ENCODE measurements around the gene PRKRA. TPM values are rescaled to one million over a fixed set of nuclear protein-coding genes. Genes with fewer than 3 reads are reported as not detected.

PRKRA gene
- total and polyA plus RNA-seq, 2 donors (not counting 1 experiment from before 2014, with no cell fraction given): 27.0 to 71.9 TPM

DNA sequence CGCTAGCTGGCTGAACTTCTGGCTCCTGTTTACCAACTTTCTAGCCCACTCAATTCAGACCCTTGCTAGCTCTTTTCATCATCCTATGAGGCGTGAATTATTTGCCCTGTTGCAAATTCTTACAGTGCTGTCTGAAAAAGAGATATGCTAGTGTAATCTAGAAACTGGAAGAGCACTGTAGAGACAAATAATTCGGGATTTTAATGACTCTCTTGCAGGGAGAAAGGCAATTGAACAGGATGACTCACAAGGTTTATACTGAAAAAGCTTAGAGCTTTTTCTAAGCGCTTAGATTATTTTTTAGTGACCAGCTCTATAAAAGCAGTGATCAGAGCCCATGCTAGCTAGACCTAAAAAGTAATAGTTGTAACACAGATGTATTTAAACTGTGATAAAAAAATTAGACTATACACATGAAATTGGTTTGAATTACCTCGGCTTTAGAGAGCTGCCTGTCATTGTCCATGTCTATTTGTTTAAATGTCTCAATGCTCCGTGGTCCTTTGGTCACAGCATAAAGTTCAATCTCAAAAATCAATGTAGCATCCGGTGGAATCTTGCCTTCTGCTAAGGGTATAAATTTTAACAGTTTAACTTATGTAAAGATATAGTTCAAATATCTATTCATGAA, 18.4 kb upstream of the PRKRA start:
- Histone ChIP-seq H3K4me2 (replicated peaks; ENCODE audit: low read depth, low read length, poor library complexity, severe bottlenecking) (no peak overlapping the region), H3K4me1 (ENCODE audit: control insufficient read depth in 2 of 2, insufficient read depth in 2 of 2, low read length in 2 of 2) (no peaks in the 10 kb centered on the region), H3K9me3 (ENCODE audit: control extremely low read depth in 1 of 3, control insufficient read depth in 2 of 3, insufficient read depth in 1 of 3, low read length in 2 of 3) (no peaks in the 10 kb centered on the region), H4K20me1 (ENCODE audit: control insufficient read depth, insufficient read depth, low read length, poor library complexity, severe bottlenecking) (no peaks in the 10 kb centered on the region), H3K9ac (ENCODE audit: low read length) (no peak overlapping the region), H3K27me3 (replicated peaks in 1 of 4; ENCODE audit: control extremely low read depth in 1 of 4, control insufficient read depth in 3 of 4, insufficient read depth in 4 of 4, low read length in 3 of 4) (no peaks in the 10 kb centered on the region), H3K79me2 (ENCODE audit: control insufficient read depth, insufficient read depth, low read length) (no peaks in the 10 kb centered on the region), H2AFZ (ENCODE audit: insufficient read depth, low read depth, low read length, poor library complexity, severe bottlenecking) (no peak overlapping the region), H3K4me3 (ENCODE audit: control extremely low read depth in 1 of 5, extremely low read depth in 1 of 5, insufficient read depth in 1 of 5, low read depth in 2 of 5, low read length in 4 of 5) (no peak overlapping the region), H3K27ac (ENCODE audit: low read length in 2 of 2) (no peak overlapping the region), H3K36me3 (replicated peaks in 1 of 2; ENCODE audit: control extremely low read depth in 1 of 2, control insufficient read depth in 1 of 2, extremely low read depth in 1 of 2, insufficient read depth in 2 of 2, low read length in 1 of 2) (peaks cover 0 to 10% of the 10 kb centered on the region in 2 experiments)
- Mint-ChIP-seq H3K4me3 (no peak overlapping the region), H3K27ac (no peak overlapping the region), H3K4me1 (no peaks in the 10 kb centered on the region), H3K9me3 (ENCODE audit: insufficient read depth) (no peaks in the 10 kb centered on the region), H3K27me3 (no peaks in the 10 kb centered on the region)
- ATAC-seq (ENCODE audit: low read depth) (no peak), DNase-seq (no peak)
- WGBS (ENCODE audit: insufficient coverage): 83% methylated on average over 2 of the region's 7 CpGs
- intact Hi-C loops (cut with micrococcal nuclease): no loop called here
- ChIA-PET POLR2A (no interaction called here), CTCF (interaction anchor here (2.3 kb wide), 1 partner anchor 11 kb away, joined by 6 read pairs; no protein-coding TSS in a partner anchor)
- TF ChIP-seq, protein P1, sequence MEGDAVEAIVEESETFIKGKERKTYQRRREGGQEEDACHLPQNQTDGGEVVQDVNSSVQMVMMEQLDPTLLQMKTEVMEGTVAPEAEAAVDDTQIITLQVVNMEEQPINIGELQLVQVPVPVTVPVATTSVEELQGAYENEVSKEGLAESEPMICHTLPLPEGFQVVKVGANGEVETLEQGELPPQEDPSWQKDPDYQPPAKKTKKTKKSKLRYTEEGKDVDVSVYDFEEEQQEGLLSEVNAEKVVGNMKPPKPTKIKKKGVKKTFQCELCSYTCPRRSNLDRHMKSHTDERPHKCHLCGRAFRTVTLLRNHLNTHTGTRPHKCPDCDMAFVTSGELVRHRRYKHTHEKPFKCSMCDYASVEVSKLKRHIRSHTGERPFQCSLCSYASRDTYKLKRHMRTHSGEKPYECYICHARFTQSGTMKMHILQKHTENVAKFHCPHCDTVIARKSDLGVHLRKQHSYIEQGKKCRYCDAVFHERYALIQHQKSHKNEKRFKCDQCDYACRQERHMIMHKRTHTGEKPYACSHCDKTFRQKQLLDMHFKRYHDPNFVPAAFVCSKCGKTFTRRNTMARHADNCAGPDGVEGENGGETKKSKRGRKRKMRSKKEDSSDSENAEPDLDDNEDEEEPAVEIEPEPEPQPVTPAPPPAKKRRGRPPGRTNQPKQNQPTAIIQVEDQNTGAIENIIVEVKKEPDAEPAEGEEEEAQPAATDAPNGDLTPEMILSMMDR (IDR thresholded peaks at IDR 0.05): no peak
- TF ChIP-seq EZH2 (IDR thresholded peaks at IDR 0.05; ENCODE audit: borderline replicate concordance, insufficient read depth, low read depth, low read length, poor library complexity, severe bottlenecking): no peak

DNA sequence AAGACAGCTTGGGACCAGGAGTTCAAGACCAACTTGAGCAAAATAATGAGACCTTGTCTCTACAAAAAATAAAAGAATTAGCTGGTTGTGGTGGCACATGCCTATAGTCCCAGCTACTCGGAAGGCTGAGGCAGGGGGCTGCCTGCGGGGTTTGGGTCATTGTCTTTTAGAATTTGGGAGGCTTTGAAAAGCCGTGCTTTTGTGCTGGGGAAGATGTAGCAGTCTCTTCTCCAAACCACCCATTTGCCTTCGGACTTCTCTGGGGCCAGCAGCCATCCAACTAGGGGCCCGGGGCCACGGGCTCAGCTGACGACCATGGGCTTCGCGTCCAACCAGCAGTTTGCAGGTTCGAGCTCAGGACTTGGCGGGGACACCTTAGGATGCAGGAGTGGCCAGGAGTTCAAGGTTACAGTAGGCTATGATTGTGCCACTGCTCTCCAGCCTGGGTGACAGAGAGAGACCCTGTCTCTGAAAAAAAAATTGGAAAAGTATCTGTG, 6.5 kb upstream of the PRKRA start:
- Histone ChIP-seq H3K27ac (ENCODE audit: low read length in 2 of 2) (no peak overlapping the region), H3K79me2 (ENCODE audit: control insufficient read depth, insufficient read depth, low read length) (no peaks in the 10 kb centered on the region), H3K4me2 (replicated peaks; ENCODE audit: low read depth, low read length, poor library complexity, severe bottlenecking) (no peak overlapping the region), H3K27me3 (replicated peaks in 1 of 4; ENCODE audit: control extremely low read depth in 1 of 4, control insufficient read depth in 3 of 4, insufficient read depth in 4 of 4, low read length in 3 of 4) (no peaks in the 10 kb centered on the region), H4K20me1 (ENCODE audit: control insufficient read depth, insufficient read depth, low read length, poor library complexity, severe bottlenecking) (no peaks in the 10 kb centered on the region), H3K4me1 (ENCODE audit: control insufficient read depth in 2 of 2, insufficient read depth in 2 of 2, low read length in 2 of 2) (no peaks in the 10 kb centered on the region), H3K9me3 (ENCODE audit: control extremely low read depth in 1 of 3, control insufficient read depth in 2 of 3, insufficient read depth in 1 of 3, low read length in 2 of 3) (no peaks in the 10 kb centered on the region), H3K36me3 (replicated peaks in 1 of 2; ENCODE audit: control extremely low read depth in 1 of 2, control insufficient read depth in 1 of 2, extremely low read depth in 1 of 2, insufficient read depth in 2 of 2, low read length in 1 of 2) (no peaks in the 10 kb centered on the region), H2AFZ (ENCODE audit: insufficient read depth, low read depth, low read length, poor library complexity, severe bottlenecking) (no peak overlapping the region), H3K4me3 (ENCODE audit: control extremely low read depth in 1 of 5, extremely low read depth in 1 of 5, insufficient read depth in 1 of 5, low read depth in 2 of 5, low read length in 4 of 5) (no peak overlapping the region), H3K9ac (ENCODE audit: low read length) (no peak overlapping the region)
- no peak overlapping the region for H3K4me3 Mint-ChIP-seq
- H3K4me1 Mint-ChIP-seq: no peaks in the 10 kb centered on the region
- no peaks in the 10 kb centered on the region for H3K27me3 Mint-ChIP-seq
- no peak overlapping the region for H3K27ac Mint-ChIP-seq
- no peaks in the 10 kb centered on the region for H3K9me3 Mint-ChIP-seq (ENCODE audit: insufficient read depth)
- TF ChIP-seq, protein P1 (IDR thresholded peaks at IDR 0.05): no peak
- TF ChIP-seq EZH2 (IDR thresholded peaks at IDR 0.05; ENCODE audit: borderline replicate concordance, insufficient read depth, low read depth, low read length, poor library complexity, severe bottlenecking): no peak
- intact Hi-C loops (cut with micrococcal nuclease): loop anchor here (10.0 kb wide), 1 partner anchor 807 kb away; the partner anchor contains the start of gene SESTD1
- CTCF ChIA-PET: interaction anchor here (0.9 to 2.1 kb wide), 4 partner anchors 11 to 43 kb away, joined by 3 to 7 read pairs (median 6); no protein-coding TSS in a partner anchor
- ATAC-seq (ENCODE audit: low read depth) (no peak), DNase-seq (no peak)
- WGBS (ENCODE audit: insufficient coverage): 95% methylated on average over 9 of the region's 11 CpGs
- POLR2A ChIA-PET: no interaction called here

All from B cell (primary cell).